Measurements from ENCODE around the gene MIA. TPM values are rescaled to one million over a fixed set of nuclear protein-coding genes. Genes with fewer than 3 reads are reported as not detected.
A peak's percentile ranks its signal among the peaks of the same experiment; 100 is the strongest.

Gene MIA
- total and polyA plus RNA-seq, 2 of the 8 experiments (the other 6 are each of a cell fraction or from before 2014, with no cell fraction given), result not detected

- no peak for TF ChIP-seq MAFK (IDR thresholded peaks at IDR 0.05; ENCODE audit: low read depth, low read length)
- peak in 1 of 2 experiments; percentile 63; a peak in 1 of 3 replicates for TF ChIP-seq POLR2A (IDR thresholded peaks at IDR 0.05; ENCODE audit: control extremely low read depth in 1 of 2, low read depth in 2 of 2, low read length in 2 of 2)
- TF ChIP-seq RNF2 (IDR thresholded peaks at IDR 0.05; ENCODE audit: borderline replicate concordance, low read depth, low read length, missing control alignments, poor library complexity, severe bottlenecking), result no peak
- peak; percentile 93 for TF ChIP-seq SP1 (IDR thresholded peaks at IDR 0.05; ENCODE audit: low read depth, low read length)
- no peak for TF ChIP-seq CBX5 (IDR thresholded peaks at IDR 0.05; ENCODE audit: low read depth, low read length)
- TF ChIP-seq PHF8 (conservative IDR thresholded peaks at IDR 0.05; ENCODE audit: low read depth, low read length), result peak; percentile 12
- peak in 1 of 2 experiments; percentile 26; a peak in 2 of 4 replicates for TF ChIP-seq SIN3A (conservative IDR thresholded peaks at IDR 0.05 in 1 of 2, IDR thresholded peaks at IDR 0.05 in 1 of 2; ENCODE audit: low read depth in 1 of 2, low read length in 2 of 2)
- TF ChIP-seq TEAD4 (IDR thresholded peaks at IDR 0.05; ENCODE audit: low read depth, low read length), result no peak
- TF ChIP-seq EZH2 (IDR thresholded peaks at IDR 0.05; ENCODE audit: low read depth, low read length, severe bottlenecking), result no peak
- TF ChIP-seq ASH2L (IDR thresholded peaks at IDR 0.05; ENCODE audit: low read length), result no peak
- no peak for TF ChIP-seq RAD21 (IDR thresholded peaks at IDR 0.05 in 1 of 2, conservative IDR thresholded peaks at IDR 0.05 in 1 of 2; ENCODE audit: low read depth in 2 of 2, low read length in 2 of 2)
- no peak for TF ChIP-seq CHD1 (IDR thresholded peaks at IDR 0.05; ENCODE audit: low read depth, low read length)
- peak; percentile 97 for TF ChIP-seq YY1 (IDR thresholded peaks at IDR 0.05; ENCODE audit: low read depth, low read length)
- TF ChIP-seq, protein P1, sequence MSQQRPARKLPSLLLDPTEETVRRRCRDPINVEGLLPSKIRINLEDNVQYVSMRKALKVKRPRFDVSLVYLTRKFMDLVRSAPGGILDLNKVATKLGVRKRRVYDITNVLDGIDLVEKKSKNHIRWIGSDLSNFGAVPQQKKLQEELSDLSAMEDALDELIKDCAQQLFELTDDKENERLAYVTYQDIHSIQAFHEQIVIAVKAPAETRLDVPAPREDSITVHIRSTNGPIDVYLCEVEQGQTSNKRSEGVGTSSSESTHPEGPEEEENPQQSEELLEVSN (IDR thresholded peaks at IDR 0.05), result peak; percentile 98
- no peak for TF ChIP-seq JUN (IDR thresholded peaks at IDR 0.05; ENCODE audit: low read depth, low read length)
- peak; percentile 77 for TF ChIP-seq GTF2F1 (IDR thresholded peaks at IDR 0.05; ENCODE audit: borderline replicate concordance, low read depth, low read length)
- peak; percentile 98 for TF ChIP-seq MAX (IDR thresholded peaks at IDR 0.05)
- TF ChIP-seq BCL11A (IDR thresholded peaks at IDR 0.05; ENCODE audit: low read depth in 2 of 2, low read length in 2 of 2), result no peak
Observed at GRCh38 chr19:40750058-40750873, 25.1 kb upstream of the MIA start, which contains the start of gene ACTMAP (continued).

Measured in H1 (cell line).